ENCODE results near the gene CC2D2B.

DNA sequence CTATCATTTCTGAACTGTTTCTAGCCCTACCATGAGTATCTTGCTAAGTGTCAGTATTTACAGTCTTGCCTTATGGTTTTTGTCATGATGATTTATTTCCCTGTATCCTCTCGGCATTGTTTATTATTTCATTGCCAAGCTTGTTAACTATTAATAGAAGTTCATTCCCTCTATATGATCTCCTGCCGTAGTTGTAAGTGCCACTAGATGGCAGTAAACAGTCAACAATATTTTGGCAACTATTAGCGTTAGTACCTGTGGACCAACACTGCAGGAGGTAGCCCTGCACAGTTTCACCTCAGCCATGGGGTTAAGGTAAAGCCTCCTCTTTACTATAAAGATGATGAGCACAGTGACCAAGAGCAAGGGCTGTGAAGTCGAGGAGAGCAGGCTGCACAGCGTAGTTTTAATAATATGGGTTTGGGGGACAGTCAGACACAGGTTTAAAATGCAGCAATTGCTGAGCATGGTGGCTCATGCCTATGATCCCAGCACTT is 109.5 kb downstream of the CC2D2B start:
- TF ChIP-seq, protein P1, sequence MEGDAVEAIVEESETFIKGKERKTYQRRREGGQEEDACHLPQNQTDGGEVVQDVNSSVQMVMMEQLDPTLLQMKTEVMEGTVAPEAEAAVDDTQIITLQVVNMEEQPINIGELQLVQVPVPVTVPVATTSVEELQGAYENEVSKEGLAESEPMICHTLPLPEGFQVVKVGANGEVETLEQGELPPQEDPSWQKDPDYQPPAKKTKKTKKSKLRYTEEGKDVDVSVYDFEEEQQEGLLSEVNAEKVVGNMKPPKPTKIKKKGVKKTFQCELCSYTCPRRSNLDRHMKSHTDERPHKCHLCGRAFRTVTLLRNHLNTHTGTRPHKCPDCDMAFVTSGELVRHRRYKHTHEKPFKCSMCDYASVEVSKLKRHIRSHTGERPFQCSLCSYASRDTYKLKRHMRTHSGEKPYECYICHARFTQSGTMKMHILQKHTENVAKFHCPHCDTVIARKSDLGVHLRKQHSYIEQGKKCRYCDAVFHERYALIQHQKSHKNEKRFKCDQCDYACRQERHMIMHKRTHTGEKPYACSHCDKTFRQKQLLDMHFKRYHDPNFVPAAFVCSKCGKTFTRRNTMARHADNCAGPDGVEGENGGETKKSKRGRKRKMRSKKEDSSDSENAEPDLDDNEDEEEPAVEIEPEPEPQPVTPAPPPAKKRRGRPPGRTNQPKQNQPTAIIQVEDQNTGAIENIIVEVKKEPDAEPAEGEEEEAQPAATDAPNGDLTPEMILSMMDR (IDR thresholded peaks at IDR 0.05; ENCODE audit: low read depth, low read length), result peak; percentile 74
- no peak for TF ChIP-seq EZH2phosphoT487 (IDR thresholded peaks at IDR 0.05; ENCODE audit: low read depth)

Measured in OCI-LY3 (cell line).